Mammary epithelial cell (primary cell): Measurements from ENCODE around the gene CBX7.
"Not testable (repeated sequence)": the region's sequence is repeated elsewhere in the genome, so short reads cannot be mapped to it uniquely, and the experiment has no call there.

ENCODE experiments used
- EZH2 ChIP-seq: IDR thresholded peaks from 2 replicates; pipeline ENCODE4 v1.6.1; 2012; ENCODE audit warnings: low read length, inconsistent platforms, borderline replicate concordance
- TF ChIP-seq, protein P1 (sequence below), 2 donors: IDR thresholded peaks in 1 of 2; conservative IDR thresholded peaks in 1 of 2; 2 replicates each; pipeline ENCODE4 v1.5.1; 2011 to 2012; ENCODE audit warnings: inconsistent platforms in 2 of 2, low read length in 2 of 2, mild to moderate bottlenecking in 2 of 2, control low read depth in 1 of 2, low read depth in 1 of 2; ENCODE audit not compliant: insufficient read depth in 1 of 2; ENCODE audit errors: extremely low read depth in 1 of 2

DNA sequence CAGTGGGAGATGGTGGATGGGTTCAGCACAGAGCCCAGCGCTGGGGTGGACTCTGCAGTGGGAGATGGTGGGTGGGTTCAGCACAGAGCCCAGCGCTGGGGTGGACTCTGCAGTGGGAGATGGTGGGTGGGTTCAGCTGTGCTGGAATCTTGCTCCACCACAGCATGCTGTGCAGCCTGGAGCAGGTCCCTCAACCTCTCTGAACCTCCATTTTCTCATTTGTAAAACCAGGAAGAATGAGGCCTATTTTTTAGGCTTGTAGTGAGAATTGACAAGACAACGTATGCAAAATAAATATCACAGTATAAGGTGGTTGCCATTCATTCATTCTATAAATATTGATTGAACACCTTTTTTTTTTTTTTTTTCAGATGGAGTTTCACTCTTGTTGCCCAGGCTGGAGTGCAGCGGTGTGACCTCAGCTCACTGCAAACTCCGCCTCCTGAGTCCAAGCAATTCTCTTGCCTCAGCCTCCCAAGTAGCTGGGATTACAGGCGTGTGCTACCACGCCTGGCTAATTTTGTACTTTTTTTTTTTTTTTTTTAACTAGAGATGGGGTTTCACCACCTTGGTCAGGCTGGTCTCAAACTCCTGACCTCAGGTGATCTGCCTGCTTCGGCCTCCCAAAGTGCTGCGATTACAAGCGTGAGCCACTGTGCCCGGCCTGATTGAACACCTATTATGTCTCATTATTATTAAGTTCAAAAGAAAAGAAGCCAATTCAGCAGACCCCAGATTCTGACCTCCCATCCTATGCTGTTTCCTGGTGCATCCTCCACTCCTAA is 20.0 kb upstream of the CBX7 start:
- TF ChIP-seq, protein P1, sequence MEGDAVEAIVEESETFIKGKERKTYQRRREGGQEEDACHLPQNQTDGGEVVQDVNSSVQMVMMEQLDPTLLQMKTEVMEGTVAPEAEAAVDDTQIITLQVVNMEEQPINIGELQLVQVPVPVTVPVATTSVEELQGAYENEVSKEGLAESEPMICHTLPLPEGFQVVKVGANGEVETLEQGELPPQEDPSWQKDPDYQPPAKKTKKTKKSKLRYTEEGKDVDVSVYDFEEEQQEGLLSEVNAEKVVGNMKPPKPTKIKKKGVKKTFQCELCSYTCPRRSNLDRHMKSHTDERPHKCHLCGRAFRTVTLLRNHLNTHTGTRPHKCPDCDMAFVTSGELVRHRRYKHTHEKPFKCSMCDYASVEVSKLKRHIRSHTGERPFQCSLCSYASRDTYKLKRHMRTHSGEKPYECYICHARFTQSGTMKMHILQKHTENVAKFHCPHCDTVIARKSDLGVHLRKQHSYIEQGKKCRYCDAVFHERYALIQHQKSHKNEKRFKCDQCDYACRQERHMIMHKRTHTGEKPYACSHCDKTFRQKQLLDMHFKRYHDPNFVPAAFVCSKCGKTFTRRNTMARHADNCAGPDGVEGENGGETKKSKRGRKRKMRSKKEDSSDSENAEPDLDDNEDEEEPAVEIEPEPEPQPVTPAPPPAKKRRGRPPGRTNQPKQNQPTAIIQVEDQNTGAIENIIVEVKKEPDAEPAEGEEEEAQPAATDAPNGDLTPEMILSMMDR (conservative IDR thresholded peaks at IDR 0.05 in 1 of 2, IDR thresholded peaks at IDR 0.05 in 1 of 2; ENCODE audit: extremely low read depth in 1 of 2, insufficient read depth in 1 of 2, low read depth in 1 of 2, low read length in 2 of 2): not testable (repeated sequence)
- not testable (repeated sequence) for TF ChIP-seq EZH2
